ENCODE results near the gene DAPK1. TPM values are rescaled to one million over a fixed set of nuclear protein-coding genes. Genes with fewer than 3 reads are reported as not detected.
"Not testable (repeated sequence)": the region's sequence is repeated elsewhere in the genome, so short reads cannot be mapped to it uniquely, and the experiment has no call there.

Gene DAPK1
- total and polyA plus RNA-seq, 2 donors (not counting 1 experiment from before 2014, with no cell fraction given): 1.7 to 2.8 TPM

- ATAC-seq (ENCODE audit: low read depth) (no peak), DNase-seq (no peak)
- H3K27ac Mint-ChIP-seq: no peak overlapping the region
- intact Hi-C loops (cut with micrococcal nuclease): no loop called here
- POLR2A ChIA-PET: no interaction called here
- peaks cover 58% of the 10 kb centered on the region for H3K27me3 Mint-ChIP-seq
- Histone ChIP-seq H3K27me3 (replicated peaks in 1 of 4; ENCODE audit: control extremely low read depth in 1 of 4, control insufficient read depth in 3 of 4, insufficient read depth in 4 of 4, low read length in 3 of 4) (peaks cover 0 to 26% (median 10%) of the 10 kb centered on the region in 4 experiments), H3K4me1 (ENCODE audit: control insufficient read depth in 2 of 2, insufficient read depth in 2 of 2, low read length in 2 of 2) (peaks cover 3 to 4% of the 10 kb centered on the region in 2 donors), H4K20me1 (ENCODE audit: control insufficient read depth, insufficient read depth, low read length, poor library complexity, severe bottlenecking) (no peaks in the 10 kb centered on the region), H3K9ac (ENCODE audit: low read length) (no peak overlapping the region), H3K4me2 (replicated peaks; ENCODE audit: low read depth, low read length, poor library complexity, severe bottlenecking) (no peak overlapping the region), H3K79me2 (ENCODE audit: control insufficient read depth, insufficient read depth, low read length) (no peaks in the 10 kb centered on the region), H3K36me3 (replicated peaks in 1 of 2; ENCODE audit: control extremely low read depth in 1 of 2, control insufficient read depth in 1 of 2, extremely low read depth in 1 of 2, insufficient read depth in 2 of 2, low read length in 1 of 2) (no peaks in the 10 kb centered on the region), H2AFZ (ENCODE audit: insufficient read depth, low read depth, low read length, poor library complexity, severe bottlenecking) (no peak overlapping the region), H3K9me3 (ENCODE audit: control extremely low read depth in 1 of 3, control insufficient read depth in 2 of 3, insufficient read depth in 1 of 3, low read length in 2 of 3) (no peaks in the 10 kb centered on the region), H3K27ac (ENCODE audit: low read length in 2 of 2) (no peak overlapping the region), H3K4me3 (ENCODE audit: control extremely low read depth in 1 of 5, extremely low read depth in 1 of 5, insufficient read depth in 1 of 5, low read depth in 2 of 5, low read length in 4 of 5) (no peak overlapping the region)
- CTCF ChIA-PET: no interaction called here
- H3K4me3 Mint-ChIP-seq: no peak overlapping the region
- TF ChIP-seq EZH2 (IDR thresholded peaks at IDR 0.05; ENCODE audit: borderline replicate concordance, insufficient read depth, low read depth, low read length, poor library complexity, severe bottlenecking) (no peak), CTCF (IDR thresholded peaks at IDR 0.05) (no peak)
- peaks cover 7% of the 10 kb centered on the region for H3K4me1 Mint-ChIP-seq
- H3K9me3 Mint-ChIP-seq (ENCODE audit: insufficient read depth): no peaks in the 10 kb centered on the region
- no CpG with 5 or more reads among the region's 2 CpGs for WGBS (ENCODE audit: insufficient coverage)
Measured at GRCh38 chr9:87499424-87500017, 1.9 kb downstream of the DAPK1 start.

GRCh38 chr9:87500491-87501270 is 3.0 kb downstream of the DAPK1 start:
- Mint-ChIP-seq H3K9me3 (ENCODE audit: insufficient read depth) (no peaks in the 10 kb centered on the region), H3K27ac (no peak overlapping the region), H3K4me3 (no peak overlapping the region), H3K4me1 (peaks cover 7% of the 10 kb centered on the region), H3K27me3 (peaks cover 54% of the 10 kb centered on the region)
- H3K4me3 ChIP-seq (ENCODE audit: control extremely low read depth in 1 of 5, extremely low read depth in 1 of 5, insufficient read depth in 1 of 5, low read depth in 2 of 5, low read length in 4 of 5): no peak overlapping the region
- H3K9ac ChIP-seq (ENCODE audit: low read length): no peak overlapping the region
- H3K27me3 ChIP-seq (replicated peaks in 1 of 4; ENCODE audit: control extremely low read depth in 1 of 4, control insufficient read depth in 3 of 4, insufficient read depth in 4 of 4, low read length in 3 of 4): peaks cover 0 to 26% (median 10%) of the 10 kb centered on the region in 4 experiments
- CTCF ChIA-PET: no interaction called here
- TF ChIP-seq EZH2 (IDR thresholded peaks at IDR 0.05; ENCODE audit: borderline replicate concordance, insufficient read depth, low read depth, low read length, poor library complexity, severe bottlenecking) (no peak), CTCF (IDR thresholded peaks at IDR 0.05) (no peak)
- no peaks in the 10 kb centered on the region for H3K9me3 ChIP-seq (ENCODE audit: control extremely low read depth in 1 of 3, control insufficient read depth in 2 of 3, insufficient read depth in 1 of 3, low read length in 2 of 3)
- DNase-seq: no peak
- ATAC-seq (ENCODE audit: low read depth): no peak
- whole genome bisulfite sequencing (ENCODE audit: insufficient coverage): 100% methylated on average over 1 of the region's 7 CpGs
- no peak overlapping the region for H3K27ac ChIP-seq (ENCODE audit: low read length in 2 of 2)
- POLR2A ChIA-PET: no interaction called here
- H3K4me1 ChIP-seq (ENCODE audit: control insufficient read depth in 2 of 2, insufficient read depth in 2 of 2, low read length in 2 of 2): peaks cover 3 to 4% of the 10 kb centered on the region in 2 donors
- H4K20me1 ChIP-seq (ENCODE audit: control insufficient read depth, insufficient read depth, low read length, poor library complexity, severe bottlenecking): no peaks in the 10 kb centered on the region
- no peak overlapping the region for H3K4me2 ChIP-seq (replicated peaks; ENCODE audit: low read depth, low read length, poor library complexity, severe bottlenecking)
- H3K36me3 ChIP-seq (replicated peaks in 1 of 2; ENCODE audit: control extremely low read depth in 1 of 2, control insufficient read depth in 1 of 2, extremely low read depth in 1 of 2, insufficient read depth in 2 of 2, low read length in 1 of 2): no peaks in the 10 kb centered on the region
- intact Hi-C loops (cut with micrococcal nuclease): no loop called here
- no peak overlapping the region for H2AFZ ChIP-seq (ENCODE audit: insufficient read depth, low read depth, low read length, poor library complexity, severe bottlenecking)
- H3K79me2 ChIP-seq (ENCODE audit: control insufficient read depth, insufficient read depth, low read length): no peaks in the 10 kb centered on the region

GRCh38 chr9:87501271-87501656 is 3.6 kb downstream of the DAPK1 start:
- H3K9me3 Mint-ChIP-seq (ENCODE audit: insufficient read depth); DNase-seq; H3K4me3 Mint-ChIP-seq; H3K4me3 ChIP-seq (ENCODE audit: control extremely low read depth in 1 of 5, extremely low read depth in 1 of 5, insufficient read depth in 1 of 5, low read depth in 2 of 5, low read length in 4 of 5); H3K79me2 ChIP-seq (ENCODE audit: control insufficient read depth, insufficient read depth, low read length); H3K4me1 Mint-ChIP-seq; CTCF ChIA-PET; H4K20me1 ChIP-seq (ENCODE audit: control insufficient read depth, insufficient read depth, low read length, poor library complexity, severe bottlenecking); H3K9me3 ChIP-seq (ENCODE audit: control extremely low read depth in 1 of 3, control insufficient read depth in 2 of 3, insufficient read depth in 1 of 3, low read length in 2 of 3); H2AFZ ChIP-seq (ENCODE audit: insufficient read depth, low read depth, low read length, poor library complexity, severe bottlenecking); POLR2A ChIA-PET; H3K4me1 ChIP-seq (ENCODE audit: control insufficient read depth in 2 of 2, insufficient read depth in 2 of 2, low read length in 2 of 2); intact Hi-C loops (cut with micrococcal nuclease); H3K36me3 ChIP-seq (replicated peaks in 1 of 2; ENCODE audit: control extremely low read depth in 1 of 2, control insufficient read depth in 1 of 2, extremely low read depth in 1 of 2, insufficient read depth in 2 of 2, low read length in 1 of 2); H3K27ac Mint-ChIP-seq; H3K27ac ChIP-seq (ENCODE audit: low read length in 2 of 2); ATAC-seq (ENCODE audit: low read depth); H3K4me2 ChIP-seq (replicated peaks; ENCODE audit: low read depth, low read length, poor library complexity, severe bottlenecking); H3K9ac ChIP-seq (ENCODE audit: low read length): not testable (repeated sequence)
- peaks cover 50% of the 10 kb centered on the region for H3K27me3 Mint-ChIP-seq
- peaks cover 0 to 21% (median 8%) of the 10 kb centered on the region in 4 experiments for H3K27me3 ChIP-seq (replicated peaks in 1 of 4; ENCODE audit: control extremely low read depth in 1 of 4, control insufficient read depth in 3 of 4, insufficient read depth in 4 of 4, low read length in 3 of 4)
- WGBS (ENCODE audit: insufficient coverage): 100% methylated on average over 6 of the region's 11 CpGs
